LNCAP (cell line): ENCODE results near the gene TEK.
A peak's percentile ranks its signal among the peaks of the same experiment; 100 is the strongest.

Experiments used
- TF ChIP-seq, protein P1 (sequence below): fragments of 450-650 bp; IDR thresholded peaks from 2 replicates; pipeline ENCODE4 v1.5.1; 2017; ENCODE audit warnings: mild to moderate bottlenecking

Gene TEK

DNA sequence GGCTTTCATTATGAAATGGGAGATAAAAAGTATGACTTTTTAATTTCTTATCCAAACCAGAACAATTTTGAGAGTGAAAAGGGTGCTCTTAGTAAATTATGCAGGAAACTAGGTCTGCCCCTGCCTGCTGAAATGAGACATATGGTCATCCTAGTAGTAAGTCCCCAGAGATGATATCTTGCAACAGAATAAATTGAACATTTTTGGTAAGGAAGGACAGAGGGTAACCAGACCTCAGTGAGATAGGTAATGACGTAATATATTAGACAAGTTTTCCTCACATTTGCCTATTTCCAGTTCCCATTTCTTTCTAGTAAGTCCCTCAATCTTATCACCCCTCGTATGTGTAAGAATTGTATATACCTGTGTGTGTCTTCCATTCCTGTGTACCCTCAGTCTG, 96.2 kb downstream of the TEK start:
- TF ChIP-seq, protein P1, sequence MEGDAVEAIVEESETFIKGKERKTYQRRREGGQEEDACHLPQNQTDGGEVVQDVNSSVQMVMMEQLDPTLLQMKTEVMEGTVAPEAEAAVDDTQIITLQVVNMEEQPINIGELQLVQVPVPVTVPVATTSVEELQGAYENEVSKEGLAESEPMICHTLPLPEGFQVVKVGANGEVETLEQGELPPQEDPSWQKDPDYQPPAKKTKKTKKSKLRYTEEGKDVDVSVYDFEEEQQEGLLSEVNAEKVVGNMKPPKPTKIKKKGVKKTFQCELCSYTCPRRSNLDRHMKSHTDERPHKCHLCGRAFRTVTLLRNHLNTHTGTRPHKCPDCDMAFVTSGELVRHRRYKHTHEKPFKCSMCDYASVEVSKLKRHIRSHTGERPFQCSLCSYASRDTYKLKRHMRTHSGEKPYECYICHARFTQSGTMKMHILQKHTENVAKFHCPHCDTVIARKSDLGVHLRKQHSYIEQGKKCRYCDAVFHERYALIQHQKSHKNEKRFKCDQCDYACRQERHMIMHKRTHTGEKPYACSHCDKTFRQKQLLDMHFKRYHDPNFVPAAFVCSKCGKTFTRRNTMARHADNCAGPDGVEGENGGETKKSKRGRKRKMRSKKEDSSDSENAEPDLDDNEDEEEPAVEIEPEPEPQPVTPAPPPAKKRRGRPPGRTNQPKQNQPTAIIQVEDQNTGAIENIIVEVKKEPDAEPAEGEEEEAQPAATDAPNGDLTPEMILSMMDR: no peak

DNA sequence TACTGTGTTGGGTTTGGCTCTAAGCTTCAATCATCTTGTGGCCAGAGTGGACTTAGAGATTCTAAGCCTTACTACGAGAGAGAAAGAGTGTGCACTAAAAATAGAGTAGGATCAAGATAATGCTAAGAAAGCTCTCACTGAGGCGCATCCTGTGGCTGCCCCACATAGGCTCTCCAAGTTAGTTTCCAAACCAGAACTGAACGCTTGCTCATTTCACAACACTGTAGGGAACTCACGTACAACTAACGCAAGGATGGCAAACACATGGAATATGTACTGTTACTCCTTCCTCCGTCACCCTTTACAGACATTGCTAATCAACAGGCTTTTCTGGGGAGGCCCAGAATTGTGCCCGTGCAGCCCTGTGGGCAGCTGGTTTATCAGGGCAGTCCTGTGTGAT, 97.0 kb downstream of the TEK start:
- TF ChIP-seq, protein P1: no peak

DNA sequence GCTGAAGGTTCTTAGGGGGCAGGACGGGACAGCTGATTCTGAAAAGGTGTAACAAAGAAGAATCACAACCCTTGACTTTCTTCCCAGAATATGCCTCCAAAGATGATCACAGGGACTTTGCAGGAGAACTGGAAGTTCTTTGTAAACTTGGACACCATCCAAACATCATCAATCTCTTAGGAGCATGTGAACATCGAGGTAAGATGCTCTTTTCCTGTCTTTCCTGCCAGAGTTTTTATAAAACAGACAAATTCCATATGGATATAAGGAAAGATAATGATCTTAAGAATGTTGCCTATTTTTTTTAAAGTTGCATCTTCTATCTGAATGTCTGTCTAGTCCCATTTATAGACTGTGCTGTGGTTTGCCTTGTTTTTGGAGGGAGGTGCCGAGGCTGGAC, 100.0 kb downstream of the TEK start:
- TF ChIP-seq, protein P1: no peak

DNA sequence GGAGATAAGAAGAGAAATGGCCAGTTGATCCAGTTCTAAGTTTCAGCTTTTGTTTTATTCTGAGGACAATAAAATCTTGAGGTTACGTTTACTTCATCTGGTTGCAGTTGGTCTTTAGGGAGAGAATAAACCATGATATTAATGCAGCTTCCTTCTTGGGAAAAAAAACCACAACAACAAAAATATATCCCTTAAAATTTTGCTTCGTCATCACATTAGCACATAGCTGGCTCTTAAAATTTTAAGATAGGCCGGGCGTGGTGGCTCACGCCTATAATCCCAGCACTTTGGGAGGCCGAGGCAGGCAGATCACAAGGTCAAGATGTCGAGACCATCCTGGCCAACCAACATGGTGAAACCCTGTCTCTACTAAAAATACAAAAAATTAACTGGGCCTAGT, 101.6 kb downstream of the TEK start:
- TF ChIP-seq, protein P1: no peak

DNA sequence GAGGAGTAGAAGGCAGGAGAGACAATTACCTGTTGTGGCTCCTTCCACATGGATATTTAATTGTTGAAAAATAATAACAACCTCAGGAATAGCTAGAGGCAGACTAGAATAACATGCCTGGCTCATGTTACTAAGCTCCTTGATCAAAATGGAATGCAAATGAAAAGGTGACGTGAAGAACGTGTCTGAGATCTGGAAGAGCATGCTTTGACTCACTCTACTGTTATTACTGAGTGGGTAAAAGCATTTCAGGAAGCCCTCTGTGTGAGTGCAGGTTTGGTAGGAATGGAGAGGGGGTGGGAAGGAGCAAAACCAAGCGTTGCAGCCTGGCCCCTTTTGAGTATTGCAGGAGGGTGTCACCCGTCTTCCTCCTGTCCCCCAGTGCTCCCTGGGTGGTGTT, 103.2 kb downstream of the TEK start:
- TF ChIP-seq, protein P1: no peak

DNA sequence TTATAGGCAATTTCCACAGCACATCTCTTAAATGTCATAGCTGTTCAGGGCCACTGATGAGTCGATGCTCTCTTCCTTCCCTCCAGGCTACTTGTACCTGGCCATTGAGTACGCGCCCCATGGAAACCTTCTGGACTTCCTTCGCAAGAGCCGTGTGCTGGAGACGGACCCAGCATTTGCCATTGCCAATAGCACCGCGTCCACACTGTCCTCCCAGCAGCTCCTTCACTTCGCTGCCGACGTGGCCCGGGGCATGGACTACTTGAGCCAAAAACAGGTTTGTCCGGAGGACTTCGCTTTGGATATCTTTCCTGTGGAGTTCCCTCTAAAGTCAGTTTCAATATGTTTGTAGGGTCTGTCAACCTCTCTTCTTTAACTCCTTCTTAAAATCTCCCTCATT, 103.6 kb downstream of the TEK start:
- TF ChIP-seq, protein P1: no peak

DNA sequence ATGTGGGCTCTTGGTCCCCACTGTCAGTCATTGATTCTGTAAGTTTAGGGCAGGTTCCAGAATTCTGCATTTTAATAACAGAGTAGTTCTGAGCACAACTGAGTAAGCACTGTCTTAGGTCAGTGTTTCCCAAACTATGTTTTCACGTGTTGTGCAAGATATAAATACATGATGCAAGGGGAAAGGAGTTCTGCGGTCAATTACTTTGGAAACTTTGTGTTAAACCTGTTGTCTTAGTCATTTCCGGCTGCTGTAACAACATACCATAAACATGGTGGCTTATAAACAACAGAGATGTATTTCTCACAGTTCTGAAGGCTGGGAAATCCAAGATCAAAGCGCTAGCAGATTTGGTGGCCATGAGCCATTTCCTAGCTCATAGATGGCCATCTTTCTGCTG, 118.2 kb downstream of the TEK start:
- TF ChIP-seq, protein P1: no peak

DNA sequence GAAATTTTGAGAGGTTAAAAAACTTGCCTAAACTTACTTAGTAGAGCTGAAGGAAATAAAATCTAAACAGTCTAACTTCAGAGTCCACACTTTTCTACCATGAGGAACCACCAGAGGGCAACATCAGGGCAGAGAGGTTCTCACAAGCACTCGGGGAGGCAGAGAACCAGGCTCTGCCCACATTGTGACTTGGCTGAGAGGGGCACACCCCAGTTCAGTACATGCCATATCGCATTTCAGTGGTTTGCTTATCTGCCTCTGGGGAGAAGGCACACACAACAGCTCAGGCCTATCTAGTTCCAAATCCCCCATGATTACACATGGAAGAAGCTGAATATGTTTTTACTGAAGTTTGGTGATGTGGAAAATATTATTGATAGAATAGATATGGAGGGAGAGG, 138.7 kb downstream of the TEK start:
- TF ChIP-seq, protein P1: peak; percentile 80
